CD8-positive, alpha-beta memory T cell (primary cell): ENCODE data around the gene MRPL4. TPM values are rescaled to one million over a fixed set of nuclear protein-coding genes. Genes with fewer than 3 reads are reported as not detected.
A peak's percentile ranks its signal among the peaks of the same experiment; 100 is the strongest.
"Not testable (repeated sequence)": the region's sequence is repeated elsewhere in the genome, so short reads cannot be mapped to it uniquely, and the experiment has no call there.

Experiments
- CTCF ChIA-PET: fragments of 350-600 bp; sonication (Branson Sonifier 250); formaldehyde crosslinking; loops from one replicate; lab custom pipeline; 2021; ENCODE audit warnings: antibody characterized with exemption; lab: Charles Lee
- POLR2A ChIA-PET: fragments of 350-600 bp; sonication (Branson Sonifier 250); formaldehyde crosslinking; loops from one replicate; lab custom pipeline; 2021; ENCODE audit warnings: antibody characterized with exemption; lab: Charles Lee
- DNase-seq, 5 donors: peaks; one replicate each; pipeline versions ENCODE4 v3.0.0 to v3.0.0-alpha.2; 2020 to 2022; ENCODE audit warnings: mixed read lengths in 1 of 5
- H3K27ac ChIP-seq: one replicate; pipeline ENCODE4 v1.7.0; 2013; ENCODE audit warnings: low read depth, mild to moderate bottlenecking, low read length, moderate library complexity
- H3K27me3 ChIP-seq: 2 replicates; pipeline ENCODE4 v1.7.0; 2013; ENCODE audit warnings: low read length, mild to moderate bottlenecking; ENCODE audit not compliant: insufficient read depth, poor library complexity, severe bottlenecking
- H3K36me3 ChIP-seq: 2 replicates; pipeline ENCODE4 v1.7.0; 2013; ENCODE audit warnings: mild to moderate bottlenecking, low read length, moderate library complexity; ENCODE audit not compliant: insufficient read depth
- H3K4me1 ChIP-seq: 2 replicates; pipeline ENCODE4 v1.7.0; 2013; ENCODE audit warnings: mild to moderate bottlenecking, low read length, moderate library complexity; ENCODE audit not compliant: insufficient read depth
- H3K4me3 ChIP-seq: 2 replicates; pipeline ENCODE4 v1.7.0; 2013; ENCODE audit warnings: mild to moderate bottlenecking, low read length
- H3K9me3 ChIP-seq: 2 replicates; pipeline ENCODE4 v1.7.0; 2013; ENCODE audit warnings: mild to moderate bottlenecking, low read length
- H3K27ac Mint-ChIP-seq, 8 donors: one replicate each; pipeline ENCODE4 v1.8.0; 2020 to 2021; ENCODE audit warnings: mixed read lengths in 8 of 8, mild to moderate bottlenecking in 6 of 8, inconsistent platforms in 3 of 8, moderate library complexity in 3 of 8
- H3K27me3 Mint-ChIP-seq, 2 donors: one replicate each; pipeline ENCODE4 v1.8.0; 2020 to 2021; ENCODE audit warnings: mixed read lengths in 2 of 2, mild to moderate bottlenecking in 1 of 2, moderate library complexity in 1 of 2
- H3K36me3 Mint-ChIP-seq, 3 donors: one replicate each; pipeline ENCODE4 v1.8.0; 2020 to 2021; ENCODE audit warnings: mixed read lengths in 3 of 3, inconsistent platforms in 1 of 3, mild to moderate bottlenecking in 1 of 3
- H3K4me1 Mint-ChIP-seq, 3 donors: one replicate each; pipeline ENCODE4 v1.8.0; 2020 to 2021; ENCODE audit warnings: mixed read lengths in 3 of 3, inconsistent platforms in 1 of 3, mild to moderate bottlenecking in 1 of 3
- H3K4me3 Mint-ChIP-seq, 7 donors: one replicate each; pipeline ENCODE4 v1.8.0; 2020 to 2021; ENCODE audit warnings: mixed read lengths in 7 of 7, mild to moderate bottlenecking in 6 of 7, moderate library complexity in 4 of 7, inconsistent platforms in 2 of 7
- H3K9me3 Mint-ChIP-seq, 5 donors: one replicate each; pipeline ENCODE4 v1.8.0; 2020 to 2022; ENCODE audit warnings: mixed read lengths in 5 of 5, mild to moderate bottlenecking in 3 of 5, moderate library complexity in 2 of 5, inconsistent platforms in 1 of 5
- polyA plus RNA-seq: library from polyadenylated mRNA; unstranded; fragments of 300-500 nt; fragmentation: Illumina TruSeq; gene quantifications from one replicate; pipeline ENCODE4 v1.2.3, GENCODE V29; 2021
- total RNA-seq, 2 experiments: library from RNA; stranded (reverse); gene quantifications; one replicate each; pipeline ENCODE4 v1.2.3, GENCODE V29; 2021

Gene MRPL4
- total and polyA plus RNA-seq, 3 experiments from 2014 or later = 42.8 to 152 (median 149) TPM

GRCh38 chr19:10230861-10231611 lies 21.0 kb upstream of the MRPL4 start, which contains the start of gene S1PR2:
Gene S1PR2, minus strand, starts transcription at chr19:10231331. Its CDS starts 6,426 bp downstream, at chr19:10224905.
- Mint-ChIP-seq H3K27me3 (no peaks in the 10 kb centered on the region), H3K9me3 (no peaks in the 10 kb centered on the region), H3K4me1 (peaks cover 19 to 37% (median 31%) of the 10 kb centered on the region in 3 donors), H3K4me3 (peak within 1 kb of the TSS; percentile 85 to 97 (median 90)), H3K36me3 (peaks cover 0 to 3% (median 0%) of the 10 kb centered on the region in 3 donors), H3K27ac (peak within 1 kb of the TSS; percentile 77 to 99 (median 92))
- peaks cover 31% of the 10 kb centered on the region for H3K4me1 ChIP-seq
- H3K9me3 ChIP-seq = no peaks in the 10 kb centered on the region
- POLR2A ChIA-PET = no interaction called here
- DNase-seq = peak; percentile 56 to 81 (median 68)
- peak within 1 kb of the TSS; percentile 79 for H3K4me3 ChIP-seq
- peak within 1 kb of the TSS; percentile 88 for H3K27ac ChIP-seq
- H3K36me3 ChIP-seq = no peaks in the 10 kb centered on the region
- CTCF ChIA-PET = interaction anchor here (1.6 to 10.5 kb wide), 2 partner anchors 11 to 19 kb away, joined by 4 to 73 read pairs; no protein-coding TSS in a partner anchor
- H3K27me3 ChIP-seq = no peaks in the 10 kb centered on the region

- ChIA-PET CTCF (interaction anchor here (1.6 to 10.5 kb wide), 2 partner anchors 12 to 19 kb away, joined by 4 to 73 read pairs; no protein-coding TSS in a partner anchor), POLR2A (no interaction called here)
- Mint-ChIP-seq H3K36me3 (peaks cover 0 to 3% (median 0%) of the 10 kb centered on the region in 3 donors), H3K9me3 (no peaks in the 10 kb centered on the region), H3K27ac (peak overlapping the region; percentile 70 to 99 (median 92)), H3K27me3 (peaks cover 0 to 1% of the 10 kb centered on the region in 2 donors), H3K4me1 (peaks cover 24 to 40% (median 33%) of the 10 kb centered on the region in 3 donors), H3K4me3 (peak overlapping the region; percentile 68 to 97 (median 83))
- no peak for DNase-seq
- no peaks in the 10 kb centered on the region for H3K27me3 ChIP-seq
- peak overlapping the region; percentile 79 for H3K4me3 ChIP-seq
- H3K27ac ChIP-seq = peak overlapping the region; percentile 88
- no peaks in the 10 kb centered on the region for H3K36me3 ChIP-seq
- H3K4me1 ChIP-seq = peaks cover 38% of the 10 kb centered on the region
- H3K9me3 ChIP-seq = no peaks in the 10 kb centered on the region
Observed at GRCh38 chr19:10231612-10232228, 20.3 kb upstream of the MRPL4 start.

GRCh38 chr19:10233946-10234345 lies 18.1 kb upstream of the MRPL4 start:
- peaks cover 31% of the 10 kb centered on the region for H3K4me1 ChIP-seq
- H3K4me3 ChIP-seq = no peak overlapping the region

GRCh38 chr19:10235003-10235402 lies 17.0 kb upstream of the MRPL4 start:
- no peaks in the 10 kb centered on the region for H3K9me3 ChIP-seq
- no peaks in the 10 kb centered on the region for H3K36me3 ChIP-seq
- ChIA-PET CTCF (interaction anchor here (1.6 to 5.8 kb wide), 3 partner anchors 10 to 102 kb away, joined by 3 to 31 read pairs (median 14); no protein-coding TSS in a partner anchor), POLR2A (no interaction called here)
- Mint-ChIP-seq H3K27me3 (peaks cover 0 to 1% of the 10 kb centered on the region in 2 donors), H3K4me1 (peaks cover 16 to 26% (median 22%) of the 10 kb centered on the region in 3 donors), H3K36me3 (peaks cover 0 to 3% (median 0%) of the 10 kb centered on the region in 3 donors), H3K4me3 (peak overlapping the region in 5 of 7 donors; percentile 19 to 64 (median 43)), H3K9me3 (no peaks in the 10 kb centered on the region), H3K27ac (peak overlapping the region; percentile 81 to 100 (median 100))
- no peaks in the 10 kb centered on the region for H3K27me3 ChIP-seq
- H3K27ac ChIP-seq = no peak overlapping the region
- H3K4me3 ChIP-seq = no peak overlapping the region
- DNase-seq = no peak
- H3K4me1 ChIP-seq = peaks cover 21% of the 10 kb centered on the region

More at GRCh38 chr19:10233946-10234345, 18.1 kb upstream of the MRPL4 start:
- Mint-ChIP-seq H3K4me3 (no peak overlapping the region), H3K9me3 (no peaks in the 10 kb centered on the region), H3K36me3 (peaks cover 0 to 3% (median 0%) of the 10 kb centered on the region in 3 donors), H3K27me3 (peaks cover 0 to 1% of the 10 kb centered on the region in 2 donors), H3K4me1 (peaks cover 23 to 35% (median 30%) of the 10 kb centered on the region in 3 donors), H3K27ac (peak overlapping the region in 5 of 8 donors; percentile 46 to 84 (median 69))
- ChIA-PET POLR2A (interaction anchor here (0.6 kb wide), 2 partner anchors 25 to 626 kb away, joined by 4 to 8 read pairs; no protein-coding TSS in a partner anchor), CTCF (interaction anchor here (3.3 to 5.8 kb wide), 2 partner anchors 9 to 16 kb away, joined by 14 to 31 read pairs; no protein-coding TSS in a partner anchor)
- DNase-seq = no peak
- no peaks in the 10 kb centered on the region for H3K36me3 ChIP-seq
- no peaks in the 10 kb centered on the region for H3K9me3 ChIP-seq
- H3K27me3 ChIP-seq = no peaks in the 10 kb centered on the region
- no peak overlapping the region for H3K27ac ChIP-seq

- POLR2A ChIA-PET = interaction anchor here (0.5 to 1.0 kb wide), 4 partner anchors 15 to 668 kb away, joined by 3 to 4 read pairs (median 3); no protein-coding TSS in a partner anchor
Observed at GRCh38 chr19:10235409-10235808, 16.6 kb upstream of the MRPL4 start.

GRCh38 chr19:10237702-10238101 lies 14.3 kb upstream of the MRPL4 start:
- no peaks in the 10 kb centered on the region for H3K36me3 ChIP-seq
- peaks cover 16 to 22% (median 19%) of the 10 kb centered on the region in 3 donors for H3K4me1 Mint-ChIP-seq
- no peaks in the 10 kb centered on the region for H3K9me3 ChIP-seq
- no peak overlapping the region for H3K4me3 ChIP-seq
- CTCF ChIA-PET = interaction anchor here (1.0 to 5.8 kb wide), 3 partner anchors 12 to 21 kb away, joined by 3 to 31 read pairs (median 5); no protein-coding TSS in a partner anchor
- no peaks in the 10 kb centered on the region for H3K9me3 Mint-ChIP-seq
- peak overlapping the region in 2 of 7 donors; percentile 27 to 86 for H3K4me3 Mint-ChIP-seq
- POLR2A ChIA-PET = no interaction called here
- peak overlapping the region in 5 of 8 donors; percentile 29 to 89 (median 80) for H3K27ac Mint-ChIP-seq
- peaks cover 0 to 1% of the 10 kb centered on the region in 2 donors for H3K27me3 Mint-ChIP-seq
- H3K4me1 ChIP-seq = peaks cover 17% of the 10 kb centered on the region
- no peak for DNase-seq
- H3K27ac ChIP-seq = no peak overlapping the region
- no peaks in the 10 kb centered on the region for H3K27me3 ChIP-seq
- H3K36me3 Mint-ChIP-seq = no peaks in the 10 kb centered on the region

More at GRCh38 chr19:10235409-10235808, 16.6 kb upstream of the MRPL4 start:
- DNase-seq, H3K27me3 Mint-ChIP-seq, H3K4me3 ChIP-seq, H3K9me3 ChIP-seq, H3K36me3 ChIP-seq, H3K9me3 Mint-ChIP-seq, H3K36me3 Mint-ChIP-seq, H3K27me3 ChIP-seq: not testable (repeated sequence)
- Histone ChIP-seq H3K27ac (peak overlapping the region; percentile 72), H3K4me1 (peaks cover 21% of the 10 kb centered on the region)
- Mint-ChIP-seq H3K27ac (peak overlapping the region; percentile 93 to 100 (median 100)), H3K4me3 (peak overlapping the region in 6 of 7 donors; percentile 19 to 94 (median 89)), H3K4me1 (peaks cover 16 to 24% (median 22%) of the 10 kb centered on the region in 3 donors)
- CTCF ChIA-PET = interaction anchor here (1.4 to 5.8 kb wide), 4 partner anchors 10 to 103 kb away, joined by 3 to 31 read pairs (median 10); no protein-coding TSS in a partner anchor

- Mint-ChIP-seq H3K9me3 (no peaks in the 10 kb centered on the region), H3K27ac (peak overlapping the region in 5 of 8 donors; percentile 29 to 89 (median 80)), H3K27me3 (peaks cover 0 to 1% of the 10 kb centered on the region in 2 donors), H3K4me1 (peaks cover 16 to 22% (median 19%) of the 10 kb centered on the region in 3 donors), H3K4me3 (peak overlapping the region in 3 of 7 donors; percentile 3 to 86 (median 27)), H3K36me3 (no peaks in the 10 kb centered on the region)
- Histone ChIP-seq H3K4me3 (no peak overlapping the region), H3K27me3 (no peaks in the 10 kb centered on the region), H3K27ac (no peak overlapping the region), H3K4me1 (peaks cover 17% of the 10 kb centered on the region), H3K36me3 (no peaks in the 10 kb centered on the region), H3K9me3 (no peaks in the 10 kb centered on the region)
- CTCF ChIA-PET = interaction anchor here (1.0 to 5.8 kb wide), 2 partner anchors 11 to 18 kb away, joined by 3 to 31 read pairs; no protein-coding TSS in a partner anchor
- POLR2A ChIA-PET = interaction anchor here (0.7 kb wide), 1 partner anchor 153 kb away, joined by 4 read pairs; no protein-coding TSS in a partner anchor
- no peak for DNase-seq
Observed at GRCh38 chr19:10238172-10238783, 13.7 kb upstream of the MRPL4 start.
